K562 (cell line): Measurements from ENCODE around the gene PARD3. TPM values are rescaled to one million over a fixed set of nuclear protein-coding genes. Genes with fewer than 3 reads are reported as not detected.

ENCODE experiments used
- CHAMP1 ChIP-seq: fragments of 450-650 bp; IDR thresholded peaks from 2 replicates; pipeline ENCODE4 v1.6.1; 2016; ENCODE audit warnings: mild to moderate bottlenecking
- E2F3 ChIP-seq: fragments of 250-450 bp; sonication (Bioruptor Pico); IDR thresholded peaks from 2 replicates; pipeline ENCODE4 v1.4.0; 2020; ENCODE audit warnings: mild to moderate bottlenecking
- E2F4 ChIP-seq: sonication (generic); formaldehyde crosslinking; IDR thresholded peaks from 2 replicates; pipeline ENCODE4 v1.8.0; 2022; ENCODE audit warnings: mild to moderate bottlenecking, low read depth, missing genetic modification reagents
- NFIX ChIP-seq: fragments of 250-450 bp; sonication (Bioruptor Pico); IDR thresholded peaks from 2 replicates; pipeline ENCODE4 v1.4.0; 2020; ENCODE audit warnings: low read depth, mild to moderate bottlenecking, moderate library complexity
- SAFB ChIP-seq: fragments of 200-400 bp; formaldehyde crosslinking; IDR thresholded peaks from 2 replicates; pipeline ENCODE4 v1.6.1; 2017; ENCODE audit warnings: low read depth, low read length, borderline replicate concordance
- SNRNP70 ChIP-seq: fragments of 200-400 bp; formaldehyde crosslinking; optimal IDR thresholded peaks from 2 replicates; pipeline ENCODE3; 2017; ENCODE audit warnings: low read depth, low read length
- U2AF2 ChIP-seq: fragments of 200-400 bp; formaldehyde crosslinking; optimal IDR thresholded peaks from 2 replicates; pipeline ENCODE3; 2017; ENCODE audit warnings: low read depth, mild to moderate bottlenecking, low read length
- ZC3H8 ChIP-seq: fragments of 450-650 bp; IDR thresholded peaks from 2 replicates; pipeline ENCODE4 v1.6.1; 2017
- ZNF3 ChIP-seq: fragments of 250-450 bp; sonication (Bioruptor Pico); IDR thresholded peaks from 2 replicates; pipeline ENCODE4 v1.5.0; 2021; ENCODE audit warnings: mild to moderate bottlenecking, moderate library complexity
- ZNF75A ChIP-seq: fragments of 450-650 bp; formaldehyde crosslinking; IDR thresholded peaks from 2 replicates; pipeline ENCODE4 v1.4.0; 2020; ENCODE audit warnings: mild to moderate bottlenecking
- polyA plus RNA-seq, 8 experiments: library from polyadenylated mRNA; depleted of rRNA in 4 of 8; stranded (reverse) in 5 of 8; unstranded in 3 of 8; fragments of >200 nt; fragmentation: Nextera tagmentation in 2 of 8; fragmentation: Illumina TruSeq in 1 of 8; extraction: Ambion mirVana in 2 of 8; extraction: Trizol in 1 of 8; gene quantifications; 2 replicates each; pipeline versions ENCODE4 v1.2.1 to v1.2.3, GENCODE V29; 2011 to 2014; ENCODE audit warnings: inconsistent platforms in 1 of 8, missing spikeins in 1 of 8
- total RNA-seq, 7 experiments: library from RNA; depleted of rRNA in 6 of 7; stranded (reverse); fragments of >200 nt in 6 of 7; fragmentation: Illumina TruSeq in 2 of 7; extraction: Trizol in 2 of 7; gene quantifications; 2 replicates each; pipeline versions ENCODE4 v1.2.1 to v1.2.3, GENCODE V29; 2011 to 2021; ENCODE audit warnings: low replicate concordance in 1 of 7

The PARD3 gene
- total and polyA plus RNA-seq, 9 of the 15 experiments (the other 6 are each of a cell fraction or from before 2014, with no cell fraction given) = 2.7 to 11.7 (median 7.7) TPM

GRCh38 chr10:34319197-34319846 is 495.8 kb downstream of the PARD3 start (continued):
- TF ChIP-seq ZNF75A (CRISPR knock-in tag) (no peak), ZNF3 (no peak), E2F3 (CRISPR knock-in tag) (no peak), ZC3H8 (no peak), U2AF2 (no peak), SAFB (no peak), NFIX (CRISPR knock-in tag) (no peak), E2F4 (no peak), CHAMP1 (no peak), SNRNP70 (no peak)
